IPS-18a (cell line): ENCODE data around the gene IFTAP.
"Not testable (repeated sequence)": the region's sequence is repeated elsewhere in the genome, so short reads cannot be mapped to it uniquely, and the experiment has no call there.

Experiments used
- H3K27ac ChIP-seq: one replicate; pipeline ENCODE4 v1.5.1; 2013; ENCODE audit warnings: low read length
- H3K27me3 ChIP-seq: one replicate; pipeline ENCODE4 v1.6.1; 2013; ENCODE audit warnings: mild to moderate bottlenecking, low read length; ENCODE audit not compliant: control insufficient read depth, insufficient read depth
- H3K36me3 ChIP-seq: one replicate; pipeline ENCODE4 v1.6.1; 2013; ENCODE audit warnings: low read depth, low read length; ENCODE audit not compliant: control insufficient read depth
- H3K4me1 ChIP-seq: one replicate; pipeline ENCODE4 v1.6.1; 2013; ENCODE audit warnings: low read depth, low read length; ENCODE audit not compliant: control insufficient read depth
- H3K4me3 ChIP-seq: one replicate; pipeline ENCODE4 v1.5.1; 2013; ENCODE audit warnings: low read length
- H3K9ac ChIP-seq: one replicate; pipeline ENCODE4 v1.6.1; 2013; ENCODE audit warnings: mild to moderate bottlenecking, low read length, moderate library complexity
- H3K9me3 ChIP-seq: one replicate; pipeline ENCODE4 v1.6.1; 2013; ENCODE audit warnings: low read depth, low read length; ENCODE audit not compliant: control insufficient read depth

Gene IFTAP

DNA sequence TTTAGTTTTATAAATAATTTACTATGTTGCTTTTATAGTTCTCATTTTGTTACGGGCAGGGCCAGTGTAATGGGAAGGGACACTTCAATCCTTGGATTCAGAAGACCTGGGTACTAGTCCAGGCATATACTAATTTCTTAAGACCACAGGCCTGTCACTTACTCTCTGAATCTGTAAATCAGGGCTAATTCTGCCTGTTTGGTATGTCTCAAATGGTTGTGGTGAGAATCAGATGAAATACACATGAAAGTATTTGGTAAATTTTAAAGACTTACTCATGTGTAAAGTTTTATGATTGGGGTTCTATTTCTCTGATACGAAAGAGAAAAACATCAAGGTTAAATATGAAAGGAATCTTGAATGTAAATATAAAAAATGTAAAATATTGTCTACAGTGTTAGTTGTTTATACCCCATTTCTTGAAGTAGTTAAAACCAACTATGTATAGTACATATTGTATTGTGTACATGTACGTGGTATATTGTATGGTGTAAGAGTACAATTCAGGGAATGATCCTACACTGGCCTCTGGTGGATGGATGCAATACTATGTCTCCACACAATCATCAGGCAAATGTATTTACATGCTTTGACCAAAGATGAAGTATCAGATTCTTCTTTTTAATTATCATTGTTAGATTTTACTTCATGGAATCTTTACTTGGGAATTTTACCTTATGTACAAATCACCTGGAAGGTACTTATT lies 28.3 kb downstream of the IFTAP start:
- H3K27me3 ChIP-seq = no peaks in the 10 kb centered on the region
- no peak overlapping the region for H3K4me3 ChIP-seq
- H3K9ac ChIP-seq = no peak overlapping the region
- H3K9me3 ChIP-seq = no peaks in the 10 kb centered on the region
- H3K27ac ChIP-seq = no peak overlapping the region
- no peaks in the 10 kb centered on the region for H3K4me1 ChIP-seq
- no peaks in the 10 kb centered on the region for H3K36me3 ChIP-seq

DNA sequence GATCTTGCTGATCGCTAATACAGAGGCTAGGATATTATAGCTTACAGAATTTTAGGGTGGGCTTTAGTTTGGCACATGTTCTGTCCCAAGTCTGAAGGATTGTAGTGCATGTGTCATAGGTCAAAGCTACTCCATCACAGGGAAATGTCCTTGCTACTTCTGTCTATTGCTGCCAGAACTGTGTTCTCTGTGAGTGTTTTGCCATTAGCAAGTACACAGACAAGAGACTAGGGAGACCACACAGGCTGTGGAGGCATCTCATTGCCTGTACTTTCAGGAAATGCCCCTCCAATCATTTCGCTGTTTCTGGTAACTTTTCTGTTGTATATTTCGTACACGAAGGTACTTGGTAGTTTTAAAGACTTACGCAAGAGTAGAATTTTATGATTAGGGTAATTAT lies 29.2 kb downstream of the IFTAP start:
- no peak overlapping the region for H3K9ac ChIP-seq
- no peaks in the 10 kb centered on the region for H3K4me1 ChIP-seq

DNA sequence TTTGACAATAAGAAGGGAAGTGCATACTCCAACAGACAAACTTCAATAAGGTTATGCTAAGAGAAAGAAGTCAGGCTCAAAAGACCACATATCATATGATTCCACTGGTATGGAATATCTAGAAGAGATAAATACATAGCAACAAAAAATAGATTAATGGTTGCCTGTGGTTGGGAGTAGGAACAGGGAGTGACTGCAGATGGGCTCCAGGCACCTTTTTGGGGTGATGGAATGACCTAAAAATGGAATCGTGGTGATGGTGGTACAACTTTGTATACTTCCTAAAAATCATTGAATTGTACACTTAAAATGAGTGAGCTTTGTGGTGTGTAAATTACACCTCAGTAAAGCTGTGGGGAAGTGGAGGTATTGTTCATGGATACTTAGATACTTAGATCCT lies 32.7 kb downstream of the IFTAP start:
- no peaks in the 10 kb centered on the region for H3K4me1 ChIP-seq
- H3K9ac ChIP-seq = no peak overlapping the region
- no peaks in the 10 kb centered on the region for H3K9me3 ChIP-seq
- no peak overlapping the region for H3K27ac ChIP-seq
- H3K27me3 ChIP-seq = no peaks in the 10 kb centered on the region
- H3K36me3 ChIP-seq = no peaks in the 10 kb centered on the region
- no peak overlapping the region for H3K4me3 ChIP-seq

More for the DNA sequence above, 29.2 kb downstream of the IFTAP start:
- H3K36me3 ChIP-seq = no peaks in the 10 kb centered on the region
- no peaks in the 10 kb centered on the region for H3K27me3 ChIP-seq
- H3K27ac ChIP-seq = no peak overlapping the region
- H3K9me3 ChIP-seq = no peaks in the 10 kb centered on the region
- H3K4me3 ChIP-seq = no peak overlapping the region

DNA sequence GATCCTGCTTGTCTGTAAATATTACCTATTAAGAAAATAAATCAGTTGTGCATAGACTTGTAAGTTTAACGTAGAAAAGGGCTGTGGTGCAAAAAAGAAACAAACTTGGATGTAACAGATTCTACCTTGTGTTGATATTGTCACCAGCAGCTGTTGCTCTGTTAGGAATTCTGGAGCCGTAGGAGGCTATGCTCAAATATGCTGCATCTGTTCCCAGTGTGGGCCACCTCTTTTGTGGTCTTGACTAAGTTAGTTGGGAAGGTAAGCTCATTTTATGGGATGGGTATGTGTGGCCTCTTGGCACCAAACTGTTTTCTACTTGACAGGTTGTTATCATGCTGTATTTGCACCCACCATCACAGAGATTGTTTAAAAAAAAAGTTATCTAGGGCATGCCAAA lies 33.2 kb downstream of the IFTAP start:
- no peaks in the 10 kb centered on the region for H3K9me3 ChIP-seq
- H3K4me1 ChIP-seq = no peaks in the 10 kb centered on the region
- no peak overlapping the region for H3K27ac ChIP-seq
- no peak overlapping the region for H3K4me3 ChIP-seq
- H3K9ac ChIP-seq = no peak overlapping the region
- no peaks in the 10 kb centered on the region for H3K36me3 ChIP-seq
- no peaks in the 10 kb centered on the region for H3K27me3 ChIP-seq

DNA sequence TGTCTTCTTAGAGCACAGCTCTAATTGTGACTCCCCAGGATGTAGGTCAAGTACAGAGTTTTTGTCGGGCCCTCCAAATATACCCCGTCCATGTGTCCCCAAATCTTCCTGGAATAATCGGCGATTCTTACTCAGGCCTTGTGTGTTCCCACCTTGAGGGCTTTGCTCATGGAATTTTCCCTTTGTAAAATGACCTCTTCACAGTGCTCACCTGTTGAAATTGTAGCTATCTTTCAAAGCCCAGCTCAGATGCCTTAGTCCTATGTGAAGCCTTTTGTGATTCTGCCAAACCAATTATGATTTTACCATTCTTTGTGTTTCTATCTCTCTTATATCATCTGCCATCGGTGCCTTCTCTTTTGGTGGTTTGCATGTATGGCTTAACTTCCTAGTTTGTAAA lies 33.8 kb downstream of the IFTAP start:
- Histone ChIP-seq H3K9me3 (no peaks in the 10 kb centered on the region), H3K27ac (no peak overlapping the region), H3K36me3 (no peaks in the 10 kb centered on the region), H3K9ac (no peak overlapping the region), H3K4me3 (no peak overlapping the region), H3K4me1 (no peaks in the 10 kb centered on the region), H3K27me3 (no peaks in the 10 kb centered on the region)

DNA sequence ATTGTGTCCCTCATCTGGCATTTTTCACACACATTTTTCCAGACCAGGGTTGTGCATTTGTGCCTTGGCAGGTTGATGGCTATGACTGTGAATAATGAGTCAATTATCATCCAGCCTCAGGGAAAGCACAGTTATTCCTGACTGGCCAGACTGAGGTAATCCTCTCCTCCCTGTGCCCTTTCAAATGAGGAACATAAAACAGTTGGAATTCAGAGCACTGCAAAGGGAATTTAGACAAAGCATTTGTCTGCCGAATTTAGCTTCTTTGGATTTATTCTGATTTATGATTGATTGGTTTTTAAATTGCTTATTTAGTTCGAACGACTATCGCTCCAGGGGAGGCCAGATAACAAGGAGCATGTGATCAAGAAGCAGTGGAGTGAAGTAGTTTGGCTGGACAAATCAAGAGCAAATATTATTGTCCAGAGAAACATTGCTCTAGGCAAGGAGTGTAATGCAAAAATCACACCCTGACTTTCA lies 34.5 kb downstream of the IFTAP start:
- H3K4me3 ChIP-seq = no peak overlapping the region
- no peak overlapping the region for H3K27ac ChIP-seq
- no peak overlapping the region for H3K9ac ChIP-seq

DNA sequence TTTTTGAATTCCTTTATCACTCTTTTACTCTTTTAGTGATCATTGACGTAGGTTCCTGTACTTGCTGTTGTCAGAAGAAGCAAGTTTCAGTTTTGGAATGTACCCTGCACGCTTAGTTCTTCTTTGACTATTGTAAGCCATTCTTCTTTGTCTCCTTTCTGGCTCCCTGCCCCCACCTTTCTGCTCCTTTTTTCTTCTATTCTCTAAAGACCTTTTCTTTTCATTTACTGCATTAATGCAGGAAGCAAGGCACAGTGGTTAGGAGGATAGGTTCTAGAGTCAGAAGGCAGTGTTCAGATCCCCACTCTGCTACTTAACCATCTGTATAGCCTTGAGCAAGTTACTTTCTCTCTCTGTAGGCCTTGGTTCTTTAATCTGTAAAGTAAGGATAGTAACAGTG lies 37.5 kb downstream of the IFTAP start:
- Histone ChIP-seq H3K27ac (no peak overlapping the region), H3K4me1 (no peaks in the 10 kb centered on the region), H3K4me3 (no peak overlapping the region), H3K36me3 (no peaks in the 10 kb centered on the region), H3K9ac (no peak overlapping the region), H3K27me3 (no peaks in the 10 kb centered on the region), H3K9me3 (no peaks in the 10 kb centered on the region)

More for the DNA sequence above, 34.5 kb downstream of the IFTAP start:
- Histone ChIP-seq H3K4me1 (no peaks in the 10 kb centered on the region), H3K9me3 (no peaks in the 10 kb centered on the region), H3K27me3 (no peaks in the 10 kb centered on the region), H3K36me3 (no peaks in the 10 kb centered on the region)

DNA sequence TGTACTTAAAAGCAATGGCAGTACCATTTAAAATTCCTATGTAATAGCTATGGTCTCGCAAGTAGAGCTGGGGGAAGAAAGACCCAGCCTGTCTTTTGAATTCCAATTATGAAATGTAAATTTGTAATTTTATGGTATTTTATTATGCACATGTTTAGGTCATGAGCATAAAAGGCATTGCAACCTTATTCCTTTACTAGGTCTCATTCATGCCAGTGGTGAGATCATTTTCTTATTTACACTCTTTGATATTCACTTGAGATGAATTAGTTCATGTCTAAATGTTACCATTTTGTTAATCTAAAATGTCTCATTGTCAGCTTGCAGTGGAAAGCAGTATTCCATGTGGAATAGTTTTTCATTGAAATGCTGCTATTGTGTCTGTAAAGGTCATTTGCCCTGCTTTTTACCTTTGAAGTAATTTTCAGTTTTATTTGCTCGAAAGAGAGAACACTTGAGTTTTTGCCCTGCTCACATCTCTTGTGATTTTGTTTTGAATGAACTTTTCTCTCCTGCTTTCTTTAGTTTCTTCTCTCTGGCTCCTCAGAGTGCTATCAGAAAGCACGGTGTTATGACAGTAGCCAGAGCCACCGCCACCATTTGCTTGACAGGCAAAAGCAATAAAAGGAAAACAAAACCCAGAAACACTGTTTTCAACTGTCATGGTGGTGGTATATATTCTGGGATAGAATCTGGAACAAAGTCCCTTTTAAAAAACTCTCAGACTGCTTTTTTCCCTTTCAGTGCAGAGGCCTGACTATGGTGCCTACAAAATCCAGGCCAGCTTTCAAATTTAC lies 41.0 kb downstream of the IFTAP start:
- Histone ChIP-seq H3K27ac (no peak overlapping the region), H3K4me1 (no peaks in the 10 kb centered on the region), H3K9ac (no peak overlapping the region), H3K36me3 (no peaks in the 10 kb centered on the region), H3K4me3 (no peak overlapping the region), H3K27me3 (no peaks in the 10 kb centered on the region), H3K9me3 (no peaks in the 10 kb centered on the region)

DNA sequence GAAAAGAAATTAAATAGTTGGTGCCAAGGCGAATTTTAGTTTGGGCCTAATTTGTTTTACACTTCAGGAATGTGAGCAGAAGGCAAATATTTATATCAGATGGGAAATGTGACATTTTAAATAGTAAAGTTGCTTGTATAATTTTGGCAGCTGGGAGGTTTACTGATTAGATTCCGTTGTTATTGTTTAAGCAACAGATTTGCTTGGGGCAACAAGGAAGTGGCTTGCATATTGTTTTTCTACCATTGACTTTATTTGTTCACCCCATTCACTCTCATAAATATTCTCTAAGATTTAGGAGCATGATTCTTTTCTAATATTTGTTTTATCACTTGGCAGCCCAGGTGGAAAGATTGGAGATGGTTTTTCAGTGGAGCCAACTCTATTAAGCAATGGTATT lies 44.3 kb downstream of the IFTAP start:
- Histone ChIP-seq H3K9me3 (no peaks in the 10 kb centered on the region), H3K27ac (no peak overlapping the region), H3K9ac (no peak overlapping the region), H3K36me3 (no peaks in the 10 kb centered on the region), H3K27me3 (no peaks in the 10 kb centered on the region), H3K4me1 (no peaks in the 10 kb centered on the region), H3K4me3 (no peak overlapping the region)

DNA sequence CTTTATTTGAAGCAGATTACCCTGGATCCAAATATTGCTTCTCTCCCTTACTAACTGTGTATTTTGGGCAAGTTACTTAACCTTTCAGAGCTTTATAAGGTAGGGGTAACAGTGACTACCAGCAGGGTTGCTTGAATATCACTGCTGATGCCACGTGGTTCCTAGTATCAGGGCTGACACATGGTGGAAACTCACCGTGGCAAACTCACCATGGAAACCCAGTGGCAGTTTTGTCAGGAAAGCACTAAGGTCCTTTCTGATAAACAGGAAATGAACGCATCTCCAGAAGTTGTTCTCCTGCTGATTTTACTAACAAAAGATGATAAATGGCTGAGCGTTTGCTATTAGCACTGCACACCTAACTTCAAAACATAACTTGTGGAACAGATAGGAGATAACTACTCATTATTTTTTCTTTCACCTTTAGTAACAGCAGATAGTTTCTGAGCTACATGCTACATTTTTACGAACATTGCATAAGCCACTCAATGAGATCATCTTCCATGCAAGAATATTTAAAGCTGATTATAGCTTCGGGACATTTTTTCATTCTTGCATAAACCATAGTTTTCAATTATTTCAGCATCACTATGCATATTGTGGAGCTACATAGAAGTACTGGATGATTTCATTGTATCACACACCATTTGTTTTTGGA lies 63.4 kb downstream of the IFTAP start:
- Histone ChIP-seq H3K4me1 (no peaks in the 10 kb centered on the region), H3K27ac (no peak overlapping the region), H3K9me3 (no peaks in the 10 kb centered on the region), H3K36me3 (no peaks in the 10 kb centered on the region), H3K9ac (no peak overlapping the region), H3K4me3 (no peak overlapping the region), H3K27me3 (no peaks in the 10 kb centered on the region)

DNA sequence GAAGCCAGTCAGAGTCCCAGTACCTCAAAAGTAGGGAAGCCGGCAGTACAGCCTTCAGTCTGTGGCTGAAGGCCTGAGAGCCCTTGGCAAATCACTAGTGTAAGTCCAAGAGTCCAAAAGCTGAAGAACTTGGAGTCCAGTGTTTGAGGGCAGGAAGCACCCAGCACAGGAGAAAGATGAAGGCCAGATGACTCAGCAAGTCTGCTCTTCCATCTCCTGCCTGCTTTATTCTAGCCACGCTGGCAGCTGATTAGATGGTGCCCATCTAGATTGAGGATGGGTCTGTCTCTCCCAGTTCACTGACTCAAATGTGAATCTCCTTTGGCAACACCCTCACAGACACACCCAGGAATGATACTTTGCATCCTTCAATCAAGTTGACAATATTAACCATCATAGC lies 67.1 kb downstream of the IFTAP start:
- not testable (repeated sequence) for H3K4me3 ChIP-seq, H3K27ac ChIP-seq

More for the DNA sequence above, 67.1 kb downstream of the IFTAP start:
- H3K9ac ChIP-seq, H3K4me1 ChIP-seq, H3K9me3 ChIP-seq, H3K27me3 ChIP-seq, H3K36me3 ChIP-seq: not testable (repeated sequence)
